Measurements from ENCODE around the gene SMARCC1. TPM values are rescaled to one million over a fixed set of nuclear protein-coding genes. Genes with fewer than 3 reads are reported as not detected.
A peak's percentile ranks its signal among the peaks of the same experiment; 100 is the strongest.

Gene SMARCC1
- total RNA-seq, 2 experiments from 2014 or later = 106 to 113 TPM

- no peak for TF ChIP-seq CTCF (IDR thresholded peaks at IDR 0.05)
- Mint-ChIP-seq H3K27me3 (peaks cover 7% of the 10 kb centered on the region), H3K4me3 (no peak overlapping the region), H3K9me3 (no peaks in the 10 kb centered on the region), H3K36me3 (ENCODE audit: low read depth) (no peaks in the 10 kb centered on the region), H3K27ac (no peak overlapping the region), H3K4me1 (ENCODE audit: low read depth) (no peaks in the 10 kb centered on the region)
- POLR2A ChIA-PET = interaction anchor here (0.7 kb wide), 1 partner anchor 16 kb away, joined by 3 read pairs; no protein-coding TSS in a partner anchor
- ATAC-seq (no peak), DNase-seq (no peak)
- intact Hi-C loops (cut with micrococcal nuclease) = no loop called here
- CTCF ChIA-PET = interaction anchor here (2.0 kb wide), 1 partner anchor 31 kb away, joined by 6 read pairs; no protein-coding TSS in a partner anchor
Observed at GRCh38 chr3:47553407-47553806, 228.3 kb downstream of the SMARCC1 start.

- Mint-ChIP-seq H3K4me3 (no peak overlapping the region), H3K9me3 (no peaks in the 10 kb centered on the region), H3K4me1 (ENCODE audit: low read depth) (peaks cover 5% of the 10 kb centered on the region), H3K27me3 (peaks cover 4% of the 10 kb centered on the region), H3K27ac (no peak overlapping the region), H3K36me3 (ENCODE audit: low read depth) (no peaks in the 10 kb centered on the region)
- DNase-seq = no peak
- no peak for TF ChIP-seq CTCF (IDR thresholded peaks at IDR 0.05)
- ChIA-PET POLR2A (interaction anchor here (0.6 kb wide), 1 partner anchor 634 kb away, joined by 3 read pairs; no protein-coding TSS in a partner anchor), CTCF (interaction anchor here (1.1 to 1.8 kb wide), 2 partner anchors 20 kb away, joined by 4 to 5 read pairs; no protein-coding TSS in a partner anchor)
- intact Hi-C loops (cut with micrococcal nuclease) = no loop called here
- no peak for ATAC-seq
Observed at GRCh38 chr3:47542471-47543173, 239.1 kb downstream of the SMARCC1 start.

GRCh38 chr3:47541583-47542108 lies 240.0 kb downstream of the SMARCC1 start:
- H3K9me3 Mint-ChIP-seq = no peaks in the 10 kb centered on the region
- TF ChIP-seq CTCF (IDR thresholded peaks at IDR 0.05) = no peak
- no peak overlapping the region for H3K4me3 Mint-ChIP-seq
- DNase-seq = no peak
- no peaks in the 10 kb centered on the region for H3K36me3 Mint-ChIP-seq (ENCODE audit: low read depth)
- intact Hi-C loops (cut with micrococcal nuclease) = no loop called here
- peaks cover 4% of the 10 kb centered on the region for H3K27me3 Mint-ChIP-seq
- H3K27ac Mint-ChIP-seq = peak overlapping the region; percentile 2
- ChIA-PET CTCF (interaction anchor here (1.1 kb wide), 1 partner anchor 19 kb away, joined by 4 read pairs; no protein-coding TSS in a partner anchor), POLR2A (no interaction called here)
- H3K4me1 Mint-ChIP-seq (ENCODE audit: low read depth) = peaks cover 5% of the 10 kb centered on the region
- ATAC-seq = peak; percentile 51

GRCh38 chr3:47540281-47540680 lies 241.4 kb downstream of the SMARCC1 start:
- peaks cover 4% of the 10 kb centered on the region for H3K27me3 Mint-ChIP-seq
- POLR2A ChIA-PET = interaction anchor here (0.6 to 0.9 kb wide), 2 partner anchors 8 to 18 kb away, joined by 3 read pairs; no protein-coding TSS in a partner anchor
- CTCF ChIA-PET = interaction anchor here (0.6 to 0.9 kb wide), 2 partner anchors 27 to 275 kb away, joined by 3 read pairs; no protein-coding TSS in a partner anchor
- H3K4me3 Mint-ChIP-seq = no peak overlapping the region
- H3K4me1 Mint-ChIP-seq (ENCODE audit: low read depth) = peaks cover 5% of the 10 kb centered on the region
- H3K27ac Mint-ChIP-seq = no peak overlapping the region
- H3K9me3 Mint-ChIP-seq = no peaks in the 10 kb centered on the region
- no peak for TF ChIP-seq CTCF (IDR thresholded peaks at IDR 0.05)
- no peaks in the 10 kb centered on the region for H3K36me3 Mint-ChIP-seq (ENCODE audit: low read depth)
- intact Hi-C loops (cut with micrococcal nuclease) = no loop called here
- DNase-seq (no peak), ATAC-seq (no peak)

GRCh38 chr3:47536967-47537366 lies 244.7 kb downstream of the SMARCC1 start:
- Mint-ChIP-seq H3K9me3 (no peaks in the 10 kb centered on the region), H3K27me3 (peaks cover 5% of the 10 kb centered on the region), H3K36me3 (ENCODE audit: low read depth) (no peaks in the 10 kb centered on the region), H3K4me1 (ENCODE audit: low read depth) (peaks cover 5% of the 10 kb centered on the region), H3K27ac (no peak overlapping the region), H3K4me3 (no peak overlapping the region)
- intact Hi-C loops (cut with micrococcal nuclease) = no loop called here
- DNase-seq (no peak), ATAC-seq (no peak)
- ChIA-PET CTCF (no interaction called here), POLR2A (no interaction called here)
- TF ChIP-seq CTCF (IDR thresholded peaks at IDR 0.05) = no peak
